KMS-11 (cell line): ENCODE data around the gene ABLIM2.

Source experiments
- H2AFZ ChIP-seq: fragments of 200-600 bp; sonication (generic); 2 replicates; pipeline ENCODE4 v1.6.1; 2016; ENCODE audit warnings: antibody characterized with exemption, mixed run types, low read depth
- H3K27ac ChIP-seq: fragments of 200-600 bp; sonication (generic); 2 replicates; pipeline ENCODE4 v1.6.1; 2016; ENCODE audit warnings: mild to moderate bottlenecking, mixed run types
- H3K27me3 ChIP-seq: fragments of 200-600 bp; sonication (generic); 2 replicates; pipeline ENCODE4 v1.6.1; 2017; ENCODE audit warnings: mild to moderate bottlenecking, low read depth, mixed run types, moderate library complexity; ENCODE audit not compliant: insufficient read depth
- H3K36me3 ChIP-seq: fragments of 200-600 bp; sonication (generic); 2 replicates; pipeline ENCODE4 v1.6.1; 2017; ENCODE audit warnings: mild to moderate bottlenecking, mixed run types; ENCODE audit not compliant: insufficient read depth
- H3K4me1 ChIP-seq: fragments of 200-600 bp; sonication (generic); 2 replicates; pipeline ENCODE4 v1.6.1; 2016; ENCODE audit warnings: mild to moderate bottlenecking, low read depth, mixed run types; ENCODE audit not compliant: poor library complexity, severe bottlenecking
- H3K4me2 ChIP-seq: fragments of 200-600 bp; sonication (generic); 2 replicates; pipeline ENCODE4 v1.7.0; 2016; ENCODE audit warnings: mild to moderate bottlenecking, mixed run types
- H3K4me3 ChIP-seq: fragments of 200-600 bp; sonication (generic); IDR thresholded peaks from 2 replicates; pipeline ENCODE4 v1.6.1; 2017; ENCODE audit warnings: low read depth, low read length, mixed read lengths; ENCODE audit not compliant: insufficient read depth
- H3K79me2 ChIP-seq: fragments of 200-600 bp; sonication (generic); 2 replicates; pipeline ENCODE4 v1.6.1; 2016; ENCODE audit warnings: low read depth, mixed run types; ENCODE audit not compliant: insufficient read depth
- H3K9ac ChIP-seq: fragments of 200-600 bp; sonication (generic); 2 replicates; pipeline ENCODE4 v1.6.1; 2016; ENCODE audit warnings: mild to moderate bottlenecking, mixed run types
- H4K20me1 ChIP-seq: fragments of 200-600 bp; sonication (generic); 2 replicates; pipeline ENCODE4 v1.6.1; 2016; ENCODE audit warnings: mild to moderate bottlenecking, mixed run types; ENCODE audit not compliant: insufficient read depth
- CTCF ChIP-seq: fragments of 200-600 bp; sonication (generic); conservative IDR thresholded peaks from 2 replicates; pipeline ENCODE4 v1.6.1; 2017; ENCODE audit warnings: low read depth, mild to moderate bottlenecking, antibody characterized with exemption, low read length, moderate library complexity, mixed read lengths

ABLIM2 gene

GRCh38 chr4:8175686-8176085, 17.1 kb upstream of the ABLIM2 start:
- Histone ChIP-seq H3K27me3 (no peaks in the 10 kb centered on the region), H3K4me2 (no peak overlapping the region), H3K4me1 (no peaks in the 10 kb centered on the region), H3K79me2 (no peaks in the 10 kb centered on the region), H3K4me3 (no peak overlapping the region), H4K20me1 (no peaks in the 10 kb centered on the region), H2AFZ (no peak overlapping the region), H3K9ac (no peak overlapping the region), H3K36me3 (no peaks in the 10 kb centered on the region), H3K27ac (no peak overlapping the region)
- no peak for TF ChIP-seq CTCF

- no peak overlapping the region for H3K4me2 ChIP-seq
- H3K4me1 ChIP-seq = no peaks in the 10 kb centered on the region
- no peak overlapping the region for H3K27ac ChIP-seq
Measured at GRCh38 chr4:8174970-8175369, 16.4 kb upstream of the ABLIM2 start.

GRCh38 chr4:8173492-8174242, 15.1 kb upstream of the ABLIM2 start:
- no peaks in the 10 kb centered on the region for H4K20me1 ChIP-seq
- H3K4me2 ChIP-seq = no peak overlapping the region
- no peaks in the 10 kb centered on the region for H3K27me3 ChIP-seq
- H3K27ac ChIP-seq = no peak overlapping the region
- H3K9ac ChIP-seq = no peak overlapping the region
- no peaks in the 10 kb centered on the region for H3K79me2 ChIP-seq
- no peaks in the 10 kb centered on the region for H3K4me1 ChIP-seq
- H2AFZ ChIP-seq = no peak overlapping the region
- no peak overlapping the region for H3K4me3 ChIP-seq
- no peaks in the 10 kb centered on the region for H3K36me3 ChIP-seq
- TF ChIP-seq CTCF = no peak

More at GRCh38 chr4:8174970-8175369, 16.4 kb upstream of the ABLIM2 start:
- Histone ChIP-seq H3K4me3 (no peak overlapping the region), H2AFZ (no peak overlapping the region), H3K79me2 (no peaks in the 10 kb centered on the region), H3K36me3 (no peaks in the 10 kb centered on the region), H3K9ac (no peak overlapping the region), H3K27me3 (no peaks in the 10 kb centered on the region), H4K20me1 (no peaks in the 10 kb centered on the region)
- no peak for TF ChIP-seq CTCF

- TF ChIP-seq CTCF = no peak
- Histone ChIP-seq H2AFZ (no peak overlapping the region), H3K27ac (no peak overlapping the region), H4K20me1 (no peaks in the 10 kb centered on the region), H3K9ac (no peak overlapping the region), H3K4me1 (no peaks in the 10 kb centered on the region), H3K4me2 (no peak overlapping the region), H3K27me3 (no peaks in the 10 kb centered on the region), H3K36me3 (no peaks in the 10 kb centered on the region), H3K79me2 (no peaks in the 10 kb centered on the region), H3K4me3 (no peak overlapping the region)
Measured at GRCh38 chr4:8171984-8172924, 13.6 kb upstream of the ABLIM2 start.
